ENCODE results near the gene CHIA. TPM values are rescaled to one million over a fixed set of nuclear protein-coding genes. Genes with fewer than 3 reads are reported as not detected.
"Not testable (repeated sequence)": the region's sequence is repeated elsewhere in the genome, so short reads cannot be mapped to it uniquely, and the experiment has no call there.

The CHIA gene
- total RNA-seq, 1 experiment from 2014 or later = not detected

DNA sequence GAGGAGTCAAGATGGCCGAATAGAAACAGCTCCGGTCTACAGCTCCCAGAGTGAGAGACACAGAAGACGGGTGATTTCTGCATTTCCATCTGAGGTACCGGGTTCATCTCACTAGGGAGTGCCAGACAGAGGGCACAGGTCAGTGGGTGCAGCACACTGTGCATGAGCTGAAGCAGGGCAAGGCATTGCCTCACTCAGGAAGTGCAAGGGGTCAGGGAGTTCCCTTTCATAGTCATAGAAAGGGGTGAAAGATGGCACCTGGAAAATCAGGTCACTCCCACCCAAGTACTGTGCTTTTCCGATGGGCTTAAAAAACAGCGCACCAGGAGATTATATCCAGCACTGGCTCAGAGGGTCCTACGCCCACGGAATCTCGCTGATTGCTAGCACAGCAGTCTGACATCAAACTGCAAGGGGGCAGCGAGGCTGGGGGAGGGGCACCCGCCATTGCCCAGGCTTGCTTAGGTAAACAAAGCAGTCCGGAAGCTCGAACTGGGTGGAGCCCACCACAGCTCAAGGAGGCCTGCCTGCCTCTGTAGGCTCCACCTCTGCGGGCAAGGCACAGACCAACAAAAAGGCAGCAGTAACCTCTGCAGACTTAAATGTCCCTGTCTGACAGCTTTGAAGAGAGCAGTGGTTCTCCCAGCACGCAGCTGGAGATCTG is 44.7 kb downstream of the CHIA start:
- H3K36me3 ChIP-seq, H3K27me3 ChIP-seq, H3K4me3 ChIP-seq, DNase-seq: not testable (repeated sequence)
- H3K9me3 ChIP-seq = peaks cover 14% of the 10 kb centered on the region

DNA sequence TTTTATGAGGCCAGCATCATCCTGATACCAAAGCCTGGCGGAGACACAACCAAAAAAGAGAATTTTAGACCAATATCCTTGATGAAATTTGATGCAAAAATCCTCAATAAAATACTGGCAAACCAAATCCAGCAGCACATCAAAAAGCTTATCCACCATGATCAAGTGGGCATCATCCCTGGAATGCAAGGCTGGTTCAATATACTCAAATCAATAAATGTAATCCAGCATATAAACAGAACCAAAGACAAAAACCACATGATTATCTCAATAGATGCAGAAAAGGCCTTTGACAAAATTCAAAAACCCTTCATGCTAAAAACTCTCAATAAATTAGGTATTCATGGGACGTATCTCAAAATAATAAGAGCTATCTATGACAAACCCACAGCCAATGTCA is 48.2 kb downstream of the CHIA start:
- not testable (repeated sequence) for DNase-seq, H3K4me3 ChIP-seq, H3K36me3 ChIP-seq, H3K27me3 ChIP-seq
- peaks cover 14% of the 10 kb centered on the region for H3K9me3 ChIP-seq

DNA sequence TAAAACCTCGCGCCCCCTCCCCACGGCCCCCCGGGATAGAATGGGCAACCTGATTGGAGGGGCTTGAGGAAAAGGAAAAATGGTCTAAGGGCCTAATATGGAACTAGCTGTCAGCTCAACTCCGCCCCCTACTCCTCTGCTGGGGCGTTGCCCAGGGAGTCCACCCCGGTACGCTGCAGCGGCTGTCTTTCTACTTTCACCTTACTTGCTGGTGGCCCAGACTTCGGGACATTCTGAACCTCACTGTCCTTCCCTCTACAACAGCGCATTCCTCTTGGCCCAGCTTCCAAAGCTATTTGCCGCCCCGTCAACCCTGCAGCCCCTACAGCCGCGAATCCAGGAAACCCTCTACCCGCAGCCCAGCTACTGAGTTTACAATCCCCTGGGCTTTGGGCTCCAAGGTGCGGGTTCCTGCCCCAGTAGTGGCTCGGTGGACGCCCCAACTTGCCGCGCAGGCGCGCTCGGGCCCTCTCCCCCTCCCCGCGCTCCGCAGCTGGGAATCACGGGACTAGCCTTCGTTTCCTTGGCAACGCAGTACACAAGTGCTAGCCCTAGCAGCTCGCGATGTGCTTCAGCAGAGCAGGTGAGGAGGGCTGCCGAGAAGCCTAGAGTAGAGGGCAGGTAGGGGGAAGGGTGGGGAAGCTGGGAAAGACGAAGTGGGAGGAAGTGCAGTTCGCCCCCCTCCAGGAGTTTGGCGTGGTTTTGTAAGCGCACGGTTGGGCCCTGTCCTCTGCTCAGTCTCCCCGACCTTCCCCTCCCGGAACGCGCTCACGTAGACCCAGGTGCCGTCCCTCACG is 55.6 kb downstream of the CHIA start:
- peak; percentile 72 for DNase-seq
- H3K9me3 ChIP-seq = no peaks in the 10 kb centered on the region
- H3K36me3 ChIP-seq = no peaks in the 10 kb centered on the region
- peaks cover 3% of the 10 kb centered on the region; the same call in 1 of the 2 replicates for H3K27me3 ChIP-seq
- peak overlapping the region; percentile 53 for H3K4me3 ChIP-seq

DNA sequence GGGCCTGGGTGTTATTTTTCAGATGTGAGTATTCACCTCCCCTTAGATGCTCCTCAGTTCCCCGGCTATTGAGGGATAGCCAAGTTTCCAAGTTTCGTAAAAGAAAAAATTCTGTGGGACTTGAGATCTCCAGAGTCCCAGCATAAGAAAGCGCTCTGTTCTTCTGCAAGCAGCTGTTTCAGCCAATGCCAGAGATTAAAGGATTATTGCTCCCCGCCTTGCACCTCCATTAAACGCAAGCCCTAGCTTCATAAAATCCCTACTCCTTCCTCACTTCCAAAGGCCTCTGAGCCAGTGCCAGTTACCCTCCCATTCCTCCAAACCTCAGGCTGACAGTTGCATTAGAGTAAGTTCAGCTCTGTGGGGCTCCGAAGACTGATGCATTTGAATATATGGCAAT is 56.4 kb downstream of the CHIA start:
- peaks cover 3% of the 10 kb centered on the region; the same call in 1 of the 2 replicates for H3K27me3 ChIP-seq
- no peak overlapping the region for H3K4me3 ChIP-seq
- no peaks in the 10 kb centered on the region for H3K9me3 ChIP-seq
- H3K36me3 ChIP-seq = no peaks in the 10 kb centered on the region
- no peak for DNase-seq

DNA sequence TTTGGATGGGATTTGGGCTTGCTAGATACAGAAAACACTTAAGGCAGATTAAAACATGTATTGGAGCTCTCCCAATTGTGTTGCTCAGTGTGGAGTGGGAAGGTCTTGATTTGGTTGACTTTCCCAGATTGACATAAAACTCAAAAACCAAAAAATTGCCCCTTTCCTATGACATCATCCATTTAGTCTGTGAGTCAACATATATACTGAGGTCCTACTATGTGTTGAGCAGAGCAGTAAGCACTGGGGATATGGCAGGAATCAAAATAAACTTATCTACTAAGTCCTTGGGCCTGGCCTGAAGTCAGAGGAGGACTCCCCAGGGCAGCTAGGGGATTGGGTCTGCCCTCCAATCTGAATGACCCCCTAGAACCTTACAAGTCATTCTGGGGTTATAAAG is 61.0 kb downstream of the CHIA start:
- no peaks in the 10 kb centered on the region; the same call in 1 of the 2 replicates for H3K27me3 ChIP-seq
- no peak for DNase-seq
- H3K36me3 ChIP-seq = no peaks in the 10 kb centered on the region
- H3K9me3 ChIP-seq = no peaks in the 10 kb centered on the region
- H3K4me3 ChIP-seq = no peak overlapping the region

DNA sequence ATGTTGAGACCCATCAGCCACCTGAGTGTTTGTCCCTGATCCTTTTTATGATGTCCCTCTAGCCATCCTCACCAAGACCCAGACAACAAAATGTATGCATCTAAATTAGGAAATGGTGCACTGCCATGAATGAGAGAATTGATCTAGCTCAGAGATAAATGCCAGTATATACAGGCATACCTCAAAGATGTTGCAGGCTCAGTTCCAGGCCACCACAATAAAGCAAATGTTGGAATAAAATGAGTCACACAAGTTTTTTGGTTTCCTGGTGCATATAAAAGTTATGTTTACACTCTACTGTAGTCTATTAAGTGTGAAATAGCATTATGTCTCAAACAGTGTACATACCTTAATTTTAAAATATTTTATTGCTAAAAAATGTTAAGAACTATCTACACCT is 63.9 kb downstream of the CHIA start:
- no peak overlapping the region for H3K4me3 ChIP-seq
- no peak for DNase-seq
- no peaks in the 10 kb centered on the region for H3K36me3 ChIP-seq
- H3K27me3 ChIP-seq = no peaks in the 10 kb centered on the region; the same call in 1 of the 2 replicates
- H3K9me3 ChIP-seq = no peaks in the 10 kb centered on the region

DNA sequence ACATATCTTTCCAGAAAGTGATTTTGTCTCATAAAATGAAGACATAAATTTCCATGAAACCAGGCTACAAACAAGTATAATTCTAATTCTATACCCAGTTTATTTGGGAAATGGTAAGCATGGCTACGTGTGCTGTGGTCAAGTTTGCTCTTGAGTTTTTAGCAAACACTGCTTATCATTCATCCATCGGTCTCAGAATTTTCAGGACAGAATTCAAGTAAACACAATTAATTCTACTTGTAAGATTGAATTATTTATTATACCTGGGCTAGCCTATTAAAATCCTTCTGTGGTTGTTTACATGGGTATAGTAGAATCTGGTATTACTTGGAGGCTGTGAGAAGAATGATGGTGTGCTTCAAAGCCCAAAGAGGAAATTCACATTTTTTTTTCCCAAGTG is 68.3 kb downstream of the CHIA start:
- Histone ChIP-seq H3K4me3 (no peak overlapping the region), H3K36me3 (no peaks in the 10 kb centered on the region), H3K27me3 (no peaks in the 10 kb centered on the region; the same call in 1 of the 2 replicates)

DNA sequence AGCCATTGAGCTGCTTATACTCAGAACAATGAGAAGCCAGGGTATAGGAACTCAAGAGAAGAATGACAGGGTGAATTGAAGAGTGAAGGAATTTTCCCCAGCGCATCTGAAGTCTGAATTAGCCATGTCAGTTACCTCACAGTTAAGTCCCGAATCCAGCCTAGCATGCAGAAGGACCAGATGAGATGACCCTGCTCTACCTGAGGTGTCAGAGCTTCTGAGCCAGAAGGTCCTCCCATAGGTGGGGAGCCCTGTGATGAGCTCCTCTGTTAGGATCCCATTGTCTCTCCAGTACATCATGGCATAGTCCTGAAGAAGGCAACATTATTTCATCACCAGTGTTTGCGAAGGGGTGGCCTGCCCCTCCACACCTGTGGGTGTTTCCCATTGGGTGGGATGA is 68.7 kb downstream of the CHIA start:
- H3K36me3 ChIP-seq = no peaks in the 10 kb centered on the region
- peaks cover 1% of the 10 kb centered on the region; the same call in 1 of the 2 replicates for H3K27me3 ChIP-seq
- DNase-seq = no peak
- no peaks in the 10 kb centered on the region for H3K9me3 ChIP-seq
- no peak overlapping the region for H3K4me3 ChIP-seq

More for the DNA sequence above, 68.3 kb downstream of the CHIA start:
- DNase-seq = no peak
- no peaks in the 10 kb centered on the region for H3K9me3 ChIP-seq

DNA sequence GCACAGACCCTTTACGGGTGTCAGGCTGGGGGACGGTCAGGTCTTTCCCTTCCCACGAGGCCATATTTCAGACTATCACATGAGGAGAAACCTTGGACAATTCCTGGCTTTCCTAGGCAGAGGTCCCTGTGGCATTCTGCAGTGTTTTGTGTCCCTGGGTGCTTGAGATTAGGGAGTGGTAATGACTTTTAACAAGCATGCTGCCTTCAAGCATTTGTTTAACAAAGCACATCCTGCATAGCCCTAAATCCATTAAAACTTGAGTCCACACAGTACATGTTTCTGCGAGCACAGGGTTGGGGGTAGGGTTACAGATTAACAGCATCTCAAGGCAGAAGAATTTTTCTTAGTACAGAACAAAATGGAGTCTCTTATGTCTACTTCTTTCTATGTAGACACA is 69.6 kb downstream of the CHIA start:
- not testable (repeated sequence) for H3K9me3 ChIP-seq, DNase-seq, H3K36me3 ChIP-seq, H3K27me3 ChIP-seq, H3K4me3 ChIP-seq

DNA sequence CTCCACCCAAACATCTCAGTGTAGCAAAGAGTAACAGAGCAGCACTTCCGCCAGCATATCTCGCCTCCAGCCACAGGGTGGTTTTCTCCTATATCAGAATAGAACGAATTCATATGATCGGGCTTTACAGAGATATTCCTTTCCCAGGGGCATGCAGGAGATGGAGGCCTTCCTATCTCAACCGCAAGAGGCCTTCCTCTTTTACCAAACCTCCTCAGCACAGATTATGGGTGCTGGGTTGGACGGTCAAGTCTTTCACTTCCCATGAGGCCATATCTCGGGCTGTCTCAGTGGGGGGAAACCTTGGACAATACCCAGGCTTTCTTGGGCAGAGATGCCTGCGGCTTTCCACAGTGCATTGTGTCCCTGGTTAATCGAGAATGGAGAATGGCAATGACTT is 71.1 kb downstream of the CHIA start:
- DNase-seq = no peak
- Histone ChIP-seq H3K4me3 (no peak overlapping the region), H3K36me3 (no peaks in the 10 kb centered on the region), H3K9me3 (no peaks in the 10 kb centered on the region), H3K27me3 (peaks cover 20% of the 10 kb centered on the region)

DNA sequence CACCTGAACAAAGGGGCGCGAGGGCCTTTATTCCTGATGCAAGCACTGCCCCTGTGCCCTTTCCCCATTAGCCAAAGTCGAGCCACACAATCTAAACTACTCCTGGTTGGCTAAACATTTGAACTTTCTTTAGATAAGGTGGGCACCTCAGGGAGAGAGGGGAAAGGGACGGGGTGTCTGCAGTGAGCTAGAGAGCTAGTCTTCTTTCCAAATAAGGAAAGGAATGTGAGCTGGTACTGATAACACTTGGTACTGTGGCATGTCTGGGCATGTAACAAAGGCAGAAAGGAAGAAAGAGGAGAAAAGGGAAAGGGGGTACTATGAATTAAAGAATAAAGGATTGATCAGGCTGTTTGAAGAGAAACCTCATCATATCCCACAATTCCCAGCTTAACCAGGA is 74.0 kb downstream of the CHIA start:
- Histone ChIP-seq H3K27me3 (peaks cover 29% of the 10 kb centered on the region), H3K4me3 (no peak overlapping the region), H3K36me3 (no peaks in the 10 kb centered on the region), H3K9me3 (no peaks in the 10 kb centered on the region)
- no peak for DNase-seq

DNA sequence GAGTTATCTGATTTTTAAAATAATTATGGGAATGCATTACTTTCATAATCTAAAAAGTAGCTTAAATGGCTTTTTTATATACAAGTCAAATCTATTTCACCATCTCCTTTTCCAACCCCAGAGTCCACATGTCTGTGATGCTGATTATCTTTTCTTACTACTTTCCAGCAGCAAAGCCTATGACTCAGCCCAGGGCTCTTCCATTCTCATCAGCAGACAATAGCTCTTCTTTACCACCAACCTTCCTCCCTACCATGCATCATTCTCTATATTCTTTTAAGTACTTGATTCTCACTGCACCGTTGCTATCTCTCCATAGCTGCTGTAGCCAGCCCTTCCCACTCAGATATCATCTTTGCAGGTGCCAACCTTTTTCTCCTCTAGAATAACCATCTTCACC is 75.6 kb downstream of the CHIA start:
- DNase-seq = no peak
- no peaks in the 10 kb centered on the region for H3K36me3 ChIP-seq
- H3K9me3 ChIP-seq = no peaks in the 10 kb centered on the region
- peaks cover 29% of the 10 kb centered on the region for H3K27me3 ChIP-seq
- no peak overlapping the region for H3K4me3 ChIP-seq

DNA sequence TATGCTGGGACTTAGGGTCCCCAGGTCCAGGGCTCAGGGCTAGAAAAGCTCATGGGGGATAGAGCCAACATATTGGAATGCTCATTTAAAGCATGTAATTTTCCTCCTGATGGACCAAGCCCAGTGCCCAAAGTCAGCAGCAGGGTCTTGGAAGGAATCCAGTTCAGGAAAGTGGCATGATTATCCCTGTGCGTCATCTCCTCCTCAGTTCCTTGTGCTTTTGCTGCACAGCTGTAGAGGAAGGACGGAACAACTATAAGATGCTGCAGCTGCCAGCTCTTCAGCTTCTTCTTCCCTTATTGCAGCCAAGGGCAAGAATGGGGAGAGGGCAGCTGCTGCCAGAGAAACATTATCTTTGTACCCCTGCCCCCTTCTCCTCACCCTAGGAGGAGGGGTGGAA is 78.5 kb downstream of the CHIA start:
- Histone ChIP-seq H3K36me3 (no peaks in the 10 kb centered on the region), H3K27me3 (peaks cover 30% of the 10 kb centered on the region), H3K4me3 (no peak overlapping the region), H3K9me3 (no peaks in the 10 kb centered on the region)
- peak; percentile 42 for DNase-seq

DNA sequence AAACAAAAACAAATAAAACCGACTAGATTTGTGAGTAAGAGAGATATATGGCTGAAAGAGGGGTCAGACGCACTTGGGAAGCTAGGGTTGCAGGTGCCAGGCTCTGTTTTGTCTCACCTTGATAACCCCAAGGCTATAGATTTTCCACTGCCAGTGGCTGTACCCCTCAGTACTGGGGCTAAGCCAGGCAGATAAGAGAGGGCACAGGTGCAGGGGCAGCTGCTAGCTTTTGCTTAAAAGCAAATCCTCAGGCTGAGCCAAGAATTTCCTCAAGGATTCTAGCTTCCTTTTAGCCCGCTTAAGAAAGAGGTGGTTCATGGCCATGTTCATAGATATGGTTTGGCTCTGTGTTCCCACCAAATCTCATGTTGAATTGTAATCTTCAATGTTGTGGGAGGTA is 79.0 kb downstream of the CHIA start:
- no peak overlapping the region for H3K4me3 ChIP-seq
- peaks cover 31% of the 10 kb centered on the region for H3K27me3 ChIP-seq
- no peaks in the 10 kb centered on the region for H3K9me3 ChIP-seq
- no peaks in the 10 kb centered on the region for H3K36me3 ChIP-seq
- no peak for DNase-seq

Other genes with a start within 250 kb of the CHIA start
- gene DRAM2, start 150.8 kb upstream of the CHIA start, total RNA-seq (2014; rRNA removed; shearing (Covaris generic); ENCODE audit: low replicate concordance) = 56.9 and 73.4 TPM in 2 replicates
- 37.0 and 55.6 TPM in 2 replicates for gene CEPT1, start 150.6 kb upstream of the CHIA start, total RNA-seq (2014; rRNA removed; shearing (Covaris generic); ENCODE audit: low replicate concordance)
- 2.6 and 4.7 TPM in 2 replicates for gene DENND2D, start 90.2 kb upstream of the CHIA start, total RNA-seq (2014; rRNA removed; shearing (Covaris generic); ENCODE audit: low replicate concordance)
- gene CHI3L2, start 63.1 kb upstream of the CHIA start, total RNA-seq (2014; rRNA removed; shearing (Covaris generic); ENCODE audit: low replicate concordance) = 1.6 and 3.2 TPM in 2 replicates
- gene OVGP1, start 136.9 kb downstream of the CHIA start, total RNA-seq (2014; rRNA removed; shearing (Covaris generic); ENCODE audit: low replicate concordance) = not detected in 2 replicates
- 93.2 and 154 TPM in 2 replicates for gene WDR77, start 158.4 kb downstream of the CHIA start, total RNA-seq (2014; rRNA removed; shearing (Covaris generic); ENCODE audit: low replicate concordance)
- 440 and 880 TPM in 2 replicates for gene ATP5PB, start 158.6 kb downstream of the CHIA start, total RNA-seq (2014; rRNA removed; shearing (Covaris generic); ENCODE audit: low replicate concordance)
- gene C1orf162, start 183.1 kb downstream of the CHIA start, total RNA-seq (2014; rRNA removed; shearing (Covaris generic); ENCODE audit: low replicate concordance) = 0.26 and 1.4 TPM in 2 replicates
- gene ADORA3, start 212.8 kb downstream of the CHIA start, total RNA-seq (2014; rRNA removed; shearing (Covaris generic); ENCODE audit: low replicate concordance) = not detected in 2 replicates
- not detected in 2 replicates for gene TMIGD3, start 212.8 kb downstream of the CHIA start, total RNA-seq (2014; rRNA removed; shearing (Covaris generic); ENCODE audit: low replicate concordance)